ENCODE measurements around the gene PBLD. TPM values are rescaled to one million over a fixed set of nuclear protein-coding genes. Genes with fewer than 3 reads are reported as not detected.
"Not testable (repeated sequence)": the region's sequence is repeated elsewhere in the genome, so short reads cannot be mapped to it uniquely, and the experiment has no call there.

The PBLD gene
- total RNA-seq, 1 experiment from 2014 or later: 3.4 TPM

DNA sequence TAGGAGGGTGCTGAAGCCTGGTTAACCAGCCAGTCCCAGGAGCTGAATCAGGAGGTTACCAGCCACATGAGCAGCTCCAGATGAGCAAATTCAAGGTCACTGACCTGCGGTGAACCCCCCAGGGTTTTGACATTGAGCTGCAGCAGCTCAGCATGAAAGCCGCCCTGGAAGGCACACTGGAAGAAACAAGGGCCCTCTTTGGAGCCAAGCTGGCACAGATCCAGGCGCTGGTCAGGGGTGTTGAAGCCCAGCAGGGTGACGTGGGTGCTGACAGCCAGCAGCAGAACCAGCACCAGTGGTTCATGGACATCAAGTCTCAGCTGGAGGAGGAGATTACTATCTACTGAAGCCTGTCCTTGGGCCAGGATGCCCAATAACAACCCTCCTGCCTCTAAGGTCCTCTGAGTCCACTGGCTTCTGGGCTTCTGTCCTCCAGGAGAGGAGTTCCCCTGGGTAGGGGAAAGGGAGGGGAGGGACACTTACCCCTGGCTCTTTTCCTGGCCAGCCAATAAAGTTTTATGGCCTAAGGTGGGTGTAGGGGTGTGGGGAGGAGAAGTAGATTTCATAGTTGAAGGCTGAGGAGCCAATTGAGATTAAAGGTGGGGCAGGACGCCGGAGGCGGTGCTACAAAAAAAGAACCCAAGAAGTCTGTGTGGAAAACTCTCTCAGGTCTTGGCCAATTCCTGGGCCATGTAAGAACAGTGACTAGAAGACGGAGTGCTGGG lies 71.4 kb downstream of the PBLD start:
- Histone ChIP-seq H3K9me3 (no peaks in the 10 kb centered on the region), H3K36me3 (no peaks in the 10 kb centered on the region), H3K27me3 (no peaks in the 10 kb centered on the region), H3K4me3 (no peak overlapping the region)
- DNase-seq: no peak

DNA sequence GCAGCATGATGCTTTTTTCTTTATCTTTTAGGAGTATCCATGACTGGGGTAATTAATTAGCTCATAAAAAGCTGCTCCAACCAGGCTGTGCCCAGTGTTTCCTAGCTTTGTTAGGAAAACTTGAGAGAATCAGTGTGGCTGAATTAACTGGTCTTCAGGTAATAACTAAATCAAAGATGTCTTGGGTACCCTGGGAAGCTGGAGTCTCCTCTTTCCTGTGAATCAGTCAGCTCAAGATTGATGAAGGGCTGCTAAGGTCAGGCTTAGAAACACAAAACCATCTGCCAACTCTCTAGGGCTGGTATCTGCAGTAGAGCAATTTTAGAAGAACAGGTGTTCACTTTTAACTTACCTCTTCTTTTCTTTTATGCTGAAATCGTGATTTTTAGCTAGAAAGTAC lies 79.4 kb downstream of the PBLD start:
- Histone ChIP-seq H3K36me3 (no peaks in the 10 kb centered on the region), H3K27me3 (no peaks in the 10 kb centered on the region), H3K4me3 (no peak overlapping the region), H3K9me3 (no peaks in the 10 kb centered on the region)
- no peak for DNase-seq

- Histone ChIP-seq H3K4me3 (no peak overlapping the region), H3K36me3 (no peaks in the 10 kb centered on the region), H3K9me3 (no peaks in the 10 kb centered on the region), H3K27me3 (no peaks in the 10 kb centered on the region)
- no peak for DNase-seq
Observed at GRCh38 chr10:68251625-68252495, 80.9 kb downstream of the PBLD start.

DNA sequence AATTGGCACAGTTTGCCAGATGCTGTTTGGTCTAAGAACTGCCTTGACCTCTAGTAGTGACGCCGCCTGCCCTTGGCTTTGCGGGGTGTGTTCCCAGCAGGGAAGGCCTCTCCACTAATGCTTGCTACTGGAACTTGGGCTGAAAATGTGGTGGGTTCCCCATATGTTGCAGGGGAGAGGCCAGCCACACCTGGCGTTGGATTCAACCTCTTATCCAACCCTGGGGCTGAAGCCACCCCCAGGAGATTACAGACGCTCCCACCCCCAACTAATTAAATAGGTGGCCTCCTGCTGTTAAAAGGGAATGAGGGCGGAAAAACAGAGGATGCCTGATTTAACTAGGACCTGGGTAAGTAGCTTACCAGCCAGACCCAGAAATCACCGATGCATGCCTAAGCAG lies 81.6 kb downstream of the PBLD start:
- no peak for DNase-seq
- H3K36me3 ChIP-seq: no peaks in the 10 kb centered on the region
- no peaks in the 10 kb centered on the region for H3K9me3 ChIP-seq
- no peak overlapping the region for H3K4me3 ChIP-seq
- no peaks in the 10 kb centered on the region for H3K27me3 ChIP-seq

- no peaks in the 10 kb centered on the region for H3K9me3 ChIP-seq
- H3K27me3 ChIP-seq: no peaks in the 10 kb centered on the region
- DNase-seq: no peak
- no peaks in the 10 kb centered on the region for H3K36me3 ChIP-seq
- no peak overlapping the region for H3K4me3 ChIP-seq
Observed at GRCh38 chr10:68249297-68249696, 83.4 kb downstream of the PBLD start.

GRCh38 chr10:68247931-68248330 lies 84.8 kb downstream of the PBLD start:
- Histone ChIP-seq H3K9me3 (no peaks in the 10 kb centered on the region), H3K27me3 (no peaks in the 10 kb centered on the region), H3K36me3 (no peaks in the 10 kb centered on the region), H3K4me3 (no peak overlapping the region)
- DNase-seq: no peak

DNA sequence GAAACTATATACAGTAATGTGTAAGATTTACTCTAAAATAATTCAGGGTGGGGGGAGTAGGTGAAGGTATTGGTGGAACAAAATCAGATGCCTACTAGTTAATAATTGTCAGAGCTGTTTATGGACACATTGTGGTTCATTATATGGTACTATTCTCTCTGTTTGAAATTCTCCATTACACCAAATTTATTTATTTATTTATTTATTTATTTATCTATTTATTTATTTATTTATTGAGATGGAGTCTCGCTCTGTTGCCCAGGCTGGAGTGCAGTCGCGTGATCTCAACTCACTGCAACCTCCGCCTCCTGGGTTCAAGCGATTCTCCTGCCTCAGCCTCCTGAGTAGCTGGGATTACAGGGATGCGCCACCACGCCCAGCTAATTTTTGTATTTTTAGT lies 86.3 kb downstream of the PBLD start:
- not testable (repeated sequence) for DNase-seq, H3K4me3 ChIP-seq, H3K27me3 ChIP-seq, H3K9me3 ChIP-seq, H3K36me3 ChIP-seq

DNA sequence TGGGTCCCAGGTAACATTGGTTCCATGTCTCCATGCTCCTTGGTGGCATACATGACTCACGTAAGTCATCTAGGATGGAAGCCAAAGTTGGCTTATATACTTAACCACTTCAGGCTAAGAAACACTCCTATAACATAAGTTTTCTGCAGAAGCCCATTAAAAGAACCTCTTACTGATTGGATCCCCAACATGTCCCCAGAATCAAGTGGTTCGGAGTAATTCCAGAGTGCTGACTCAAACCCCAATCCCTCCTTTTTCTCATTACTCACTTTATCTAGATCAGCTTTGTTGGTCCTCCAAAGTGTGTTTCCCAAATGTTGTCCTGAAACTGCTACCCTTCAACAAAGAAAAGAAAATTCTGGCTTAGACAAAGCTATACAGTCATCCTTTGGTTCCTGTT lies 90.7 kb downstream of the PBLD start:
- no peaks in the 10 kb centered on the region for H3K9me3 ChIP-seq
- no peaks in the 10 kb centered on the region for H3K27me3 ChIP-seq
- H3K36me3 ChIP-seq: no peaks in the 10 kb centered on the region
- no peak overlapping the region for H3K4me3 ChIP-seq
- no peak for DNase-seq

DNA sequence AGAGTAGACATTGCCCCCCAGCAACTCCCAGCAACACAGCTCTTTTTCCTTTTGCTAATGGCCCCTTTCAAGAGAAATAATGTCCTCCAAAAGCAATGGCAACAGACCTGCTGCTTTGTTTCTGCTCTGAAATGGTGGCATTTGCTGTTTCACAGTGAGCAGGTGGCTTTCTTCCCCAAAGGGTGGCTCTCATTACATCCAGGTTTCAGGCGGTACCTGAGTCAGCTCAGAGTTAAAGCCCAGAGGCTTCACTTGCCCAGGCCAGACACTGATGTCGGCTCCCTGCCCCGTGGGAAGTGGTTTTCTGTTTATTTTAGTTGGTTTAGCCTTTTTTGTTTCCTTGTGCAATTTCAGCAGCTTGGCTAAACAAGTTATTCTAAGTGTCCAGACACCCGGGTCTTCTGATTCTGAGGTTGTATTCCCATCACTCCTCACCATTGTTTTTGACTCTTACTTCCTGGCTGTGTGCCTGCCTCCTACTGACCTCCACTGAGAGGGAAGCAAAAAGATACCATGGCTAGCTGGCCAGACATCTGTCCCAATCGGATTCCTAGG lies 93.1 kb downstream of the PBLD start:
- Histone ChIP-seq H3K4me3 (no peak overlapping the region), H3K36me3 (no peaks in the 10 kb centered on the region), H3K27me3 (no peaks in the 10 kb centered on the region), H3K9me3 (no peaks in the 10 kb centered on the region)
- peak; percentile 26 for DNase-seq

- no peaks in the 10 kb centered on the region for H3K9me3 ChIP-seq
- no peaks in the 10 kb centered on the region for H3K36me3 ChIP-seq
- no peak for DNase-seq
- H3K27me3 ChIP-seq: no peaks in the 10 kb centered on the region
- H3K4me3 ChIP-seq: no peak overlapping the region
Observed at GRCh38 chr10:68239069-68239468, 93.7 kb downstream of the PBLD start.

GRCh38 chr10:68238371-68238770 lies 94.4 kb downstream of the PBLD start:
- H3K27me3 ChIP-seq: no peaks in the 10 kb centered on the region
- DNase-seq: no peak
- H3K9me3 ChIP-seq: no peaks in the 10 kb centered on the region
- no peak overlapping the region for H3K4me3 ChIP-seq
- H3K36me3 ChIP-seq: no peaks in the 10 kb centered on the region

- Histone ChIP-seq H3K4me3 (no peak overlapping the region), H3K27me3 (no peaks in the 10 kb centered on the region), H3K36me3 (no peaks in the 10 kb centered on the region), H3K9me3 (no peaks in the 10 kb centered on the region)
- DNase-seq: no peak
Observed at GRCh38 chr10:68237173-68237572, 95.6 kb downstream of the PBLD start.

DNA sequence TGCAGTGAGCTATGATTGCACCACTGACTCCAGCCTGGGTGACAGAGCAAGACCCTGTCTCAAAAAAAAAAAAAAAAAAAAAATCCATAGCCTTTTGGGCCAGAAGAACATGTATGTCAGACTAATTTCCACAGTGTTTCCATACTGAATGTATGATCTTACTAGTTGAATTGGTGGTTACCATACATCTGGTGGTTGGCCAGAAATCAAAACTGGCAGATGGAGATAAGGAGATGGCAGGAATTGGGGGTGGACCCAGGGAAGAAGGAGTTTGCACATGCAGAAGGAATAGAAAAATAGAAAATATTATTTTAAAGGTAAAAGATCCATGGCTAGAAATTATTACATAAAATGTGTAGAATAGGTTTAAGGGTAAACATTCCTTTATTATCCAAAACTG lies 97.1 kb downstream of the PBLD start:
- H3K27me3 ChIP-seq: no peaks in the 10 kb centered on the region
- DNase-seq: no peak
- H3K9me3 ChIP-seq: no peaks in the 10 kb centered on the region
- H3K36me3 ChIP-seq: no peaks in the 10 kb centered on the region
- H3K4me3 ChIP-seq: no peak overlapping the region

DNA sequence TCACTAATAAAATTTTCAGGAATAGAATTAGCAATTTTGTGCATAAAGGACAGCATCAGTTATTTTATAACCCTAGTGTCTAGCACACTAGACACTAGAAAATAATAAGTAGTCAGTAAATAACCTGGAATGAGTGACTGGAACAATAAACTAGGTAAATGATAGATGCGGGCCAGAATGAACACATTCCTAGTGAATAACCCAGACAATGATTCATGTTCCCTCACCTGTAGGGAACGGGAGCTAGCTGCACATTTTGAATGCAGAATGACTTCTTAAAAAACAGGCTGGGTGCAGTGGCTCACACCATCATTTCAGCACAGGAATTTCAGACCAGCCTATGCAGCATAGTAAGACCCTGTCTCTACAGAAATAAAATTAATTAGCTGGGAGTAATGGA lies 97.6 kb downstream of the PBLD start:
- Histone ChIP-seq H3K36me3 (no peaks in the 10 kb centered on the region), H3K9me3 (no peaks in the 10 kb centered on the region), H3K4me3 (no peak overlapping the region), H3K27me3 (no peaks in the 10 kb centered on the region)
- DNase-seq: no peak

DNA sequence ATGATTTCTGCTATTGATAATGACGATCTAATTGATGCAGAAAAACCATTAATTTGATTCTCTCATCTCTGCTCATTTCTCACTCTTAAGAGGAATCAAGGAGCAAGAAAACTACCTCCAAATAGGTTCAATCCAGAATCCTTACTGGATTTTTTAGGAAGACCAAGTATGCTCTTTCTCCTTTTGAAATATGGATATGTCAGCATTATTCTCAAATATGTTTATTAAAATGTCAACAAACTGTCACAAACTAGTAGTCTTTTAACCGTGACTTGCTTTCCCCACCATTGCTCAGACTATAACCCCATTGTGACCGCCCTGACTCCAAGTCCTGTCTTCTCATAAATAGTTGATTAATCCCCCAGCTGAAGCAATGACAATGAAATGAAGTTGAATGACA lies 99.7 kb downstream of the PBLD start:
- H3K4me3 ChIP-seq: no peak overlapping the region
- H3K9me3 ChIP-seq: no peaks in the 10 kb centered on the region
- no peaks in the 10 kb centered on the region for H3K36me3 ChIP-seq
- DNase-seq: no peak
- H3K27me3 ChIP-seq: no peaks in the 10 kb centered on the region
